ENCODE results near the gene CNTNAP2. TPM values are rescaled to one million over a fixed set of nuclear protein-coding genes. Genes with fewer than 3 reads are reported as not detected.
"Not testable (repeated sequence)": the region's sequence is repeated elsewhere in the genome, so short reads cannot be mapped to it uniquely, and the experiment has no call there.

CNTNAP2 gene
- total and polyA plus RNA-seq, 3 donors from 2014 or later: 4.3 to 6.1 (median 4.4) TPM

- H3K36me3 ChIP-seq (ENCODE audit: low read depth, missing control alignments): no peaks in the 10 kb centered on the region
These were observed 2210.8 kb downstream of the CNTNAP2 start for GRCh38 chr7:148327379-148327778.

GRCh38 chr7:148328906-148329305 lies 2212.3 kb downstream of the CNTNAP2 start:
- Histone ChIP-seq H3K36me3 (ENCODE audit: low read depth, missing control alignments) (no peaks in the 10 kb centered on the region), H3K27ac (no peak overlapping the region), H3K27me3 (no peaks in the 10 kb centered on the region), H3K9me3 (no peaks in the 10 kb centered on the region), H3K4me3 (no peak overlapping the region), H3K4me1 (no peaks in the 10 kb centered on the region)
- no peak for TF ChIP-seq CTCF (IDR thresholded peaks at IDR 0.05)
- TF ChIP-seq POLR2A (IDR thresholded peaks at IDR 0.05): no peak
- intact Hi-C loops (cut with DNase I; ENCODE audit: low total_unique reads): no loop called here
- DNase-seq: no peak
- WGBS, 2 donors: 88 to 93% methylated on average over 2 to 3 of the region's 5 CpGs

More at GRCh38 chr7:148327379-148327778, 2210.8 kb downstream of the CNTNAP2 start:
- TF ChIP-seq POLR2A (IDR thresholded peaks at IDR 0.05) (no peak), CTCF (IDR thresholded peaks at IDR 0.05) (no peak)
- H3K4me3 ChIP-seq: no peak overlapping the region
- no peak overlapping the region for H3K27ac ChIP-seq
- no peaks in the 10 kb centered on the region for H3K9me3 ChIP-seq
- 82 to 87% methylated on average over 1 of the region's 1 CpG for WGBS, 2 donors
- no peaks in the 10 kb centered on the region for H3K27me3 ChIP-seq
- intact Hi-C loops (cut with DNase I; ENCODE audit: low total_unique reads): no loop called here
- no peak for DNase-seq
- no peaks in the 10 kb centered on the region for H3K4me1 ChIP-seq

- intact Hi-C loops (cut with DNase I; ENCODE audit: low total_unique reads): no loop called here
- Histone ChIP-seq H3K9me3 (no peaks in the 10 kb centered on the region), H3K4me1 (no peaks in the 10 kb centered on the region), H3K4me3 (no peak overlapping the region), H3K27me3 (no peaks in the 10 kb centered on the region), H3K36me3 (ENCODE audit: low read depth, missing control alignments) (no peaks in the 10 kb centered on the region), H3K27ac (no peak overlapping the region)
- no peak for DNase-seq
- WGBS, 2 donors: 85% methylated on average over 15 of the region's 15 CpGs
- TF ChIP-seq POLR2A (IDR thresholded peaks at IDR 0.05) (no peak), CTCF (IDR thresholded peaks at IDR 0.05) (no peak)
These were observed 2213.7 kb downstream of the CNTNAP2 start for GRCh38 chr7:148330124-148330818.

- WGBS, 2 donors: 83 to 86% methylated on average over 9 of the region's 9 CpGs
- no peaks in the 10 kb centered on the region for H3K27me3 ChIP-seq
- TF ChIP-seq POLR2A (IDR thresholded peaks at IDR 0.05) (no peak), CTCF (IDR thresholded peaks at IDR 0.05) (no peak)
- no peaks in the 10 kb centered on the region for H3K36me3 ChIP-seq (ENCODE audit: low read depth, missing control alignments)
- intact Hi-C loops (cut with DNase I; ENCODE audit: low total_unique reads): no loop called here
- no peak overlapping the region for H3K4me3 ChIP-seq
- H3K4me1 ChIP-seq: no peaks in the 10 kb centered on the region
- no peak overlapping the region for H3K27ac ChIP-seq
- no peaks in the 10 kb centered on the region for H3K9me3 ChIP-seq
- no peak for DNase-seq
These were observed 2214.2 kb downstream of the CNTNAP2 start for GRCh38 chr7:148330822-148331221.

GRCh38 chr7:148331456-148331855 lies 2214.9 kb downstream of the CNTNAP2 start:
- WGBS, 2 donors: 62 to 65% methylated on average over 11 of the region's 11 CpGs

More at GRCh38 chr7:148331456-148331855, 2214.9 kb downstream of the CNTNAP2 start:
- intact Hi-C loops (cut with DNase I; ENCODE audit: low total_unique reads); H3K9me3 ChIP-seq; H3K27me3 ChIP-seq; H3K4me1 ChIP-seq; H3K27ac ChIP-seq; H3K4me3 ChIP-seq; DNase-seq; H3K36me3 ChIP-seq (ENCODE audit: low read depth, missing control alignments): not testable (repeated sequence)

Data from testis (tissue), 3 donors.